ENCODE results near the gene TMEM272. TPM values are rescaled to one million over a fixed set of nuclear protein-coding genes. Genes with fewer than 3 reads are reported as not detected.

The TMEM272 gene
- total and polyA plus RNA-seq, 8 donors, result 0.13 to 0.42 (median 0.25) TPM; not detected in 1

DNA sequence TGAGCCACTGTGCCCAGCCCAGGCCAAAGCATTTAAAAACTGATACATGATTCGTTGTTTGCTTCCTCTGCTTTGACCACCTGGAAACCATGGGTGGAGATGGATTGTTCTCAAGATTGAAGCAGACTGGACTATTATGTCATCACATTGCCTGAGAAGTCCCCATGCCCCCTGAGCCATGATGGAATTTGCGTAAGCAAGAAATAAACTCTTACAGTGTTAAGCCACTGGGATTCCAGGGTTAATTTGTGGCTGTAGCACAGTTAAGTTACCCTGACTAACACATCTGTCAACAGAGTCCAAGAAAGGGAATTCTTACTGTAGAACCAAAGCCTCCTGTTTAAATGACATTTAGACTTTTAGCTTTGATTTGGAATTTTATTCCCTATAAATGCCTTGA, 21.6 kb downstream of the TMEM272 start:
- no peak overlapping the region for H3K4me3 ChIP-seq
- peak overlapping the region in 1 of 2 donors; percentile 88 for H3K27ac ChIP-seq
- H3K4me1 ChIP-seq, result peaks cover 2 to 76% of the 10 kb centered on the region in 2 donors
- ATAC-seq (no peak), DNase-seq (no peak)
- intact Hi-C loops (cut with DNase I), result no loop called here
- no peaks in the 10 kb centered on the region for H3K9me3 ChIP-seq
- H3K36me3 ChIP-seq, result no peaks in the 10 kb centered on the region
- TF ChIP-seq, protein P1, sequence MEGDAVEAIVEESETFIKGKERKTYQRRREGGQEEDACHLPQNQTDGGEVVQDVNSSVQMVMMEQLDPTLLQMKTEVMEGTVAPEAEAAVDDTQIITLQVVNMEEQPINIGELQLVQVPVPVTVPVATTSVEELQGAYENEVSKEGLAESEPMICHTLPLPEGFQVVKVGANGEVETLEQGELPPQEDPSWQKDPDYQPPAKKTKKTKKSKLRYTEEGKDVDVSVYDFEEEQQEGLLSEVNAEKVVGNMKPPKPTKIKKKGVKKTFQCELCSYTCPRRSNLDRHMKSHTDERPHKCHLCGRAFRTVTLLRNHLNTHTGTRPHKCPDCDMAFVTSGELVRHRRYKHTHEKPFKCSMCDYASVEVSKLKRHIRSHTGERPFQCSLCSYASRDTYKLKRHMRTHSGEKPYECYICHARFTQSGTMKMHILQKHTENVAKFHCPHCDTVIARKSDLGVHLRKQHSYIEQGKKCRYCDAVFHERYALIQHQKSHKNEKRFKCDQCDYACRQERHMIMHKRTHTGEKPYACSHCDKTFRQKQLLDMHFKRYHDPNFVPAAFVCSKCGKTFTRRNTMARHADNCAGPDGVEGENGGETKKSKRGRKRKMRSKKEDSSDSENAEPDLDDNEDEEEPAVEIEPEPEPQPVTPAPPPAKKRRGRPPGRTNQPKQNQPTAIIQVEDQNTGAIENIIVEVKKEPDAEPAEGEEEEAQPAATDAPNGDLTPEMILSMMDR (IDR thresholded peaks at IDR 0.05), result no peak
- no peaks in the 10 kb centered on the region for H3K27me3 ChIP-seq

DNA sequence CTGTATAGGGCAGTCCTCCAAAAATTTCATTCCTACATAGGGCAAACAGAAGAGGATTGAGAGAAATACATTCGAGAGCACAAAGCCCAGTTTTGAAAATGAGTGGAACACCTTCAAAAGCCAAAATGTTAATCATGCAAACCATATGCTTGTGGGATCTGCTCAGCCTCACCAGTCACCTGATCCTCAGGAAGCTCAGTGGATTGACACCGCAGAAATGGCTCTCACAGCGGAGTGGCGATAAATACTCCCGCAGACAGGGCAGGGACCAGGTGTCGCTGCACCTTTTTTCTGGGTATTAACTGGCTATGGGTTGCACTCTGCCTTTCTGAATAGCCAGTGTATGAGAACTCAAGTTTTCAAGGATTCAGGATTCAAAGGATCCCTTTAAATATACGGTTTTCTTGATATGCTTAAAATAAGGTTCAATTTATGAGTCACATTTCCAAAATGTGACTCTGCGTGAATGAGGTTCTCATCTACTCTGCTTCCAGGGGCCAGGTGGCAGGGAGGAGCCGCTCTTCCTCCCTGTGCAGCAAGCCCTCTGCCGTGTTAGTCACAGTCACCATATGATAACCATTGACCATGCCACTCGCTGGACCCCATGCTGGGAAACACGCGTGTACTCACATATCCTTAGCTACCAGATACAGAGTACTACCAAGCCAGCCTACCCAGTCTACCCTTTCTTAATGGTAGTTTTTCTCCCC, 22.7 kb downstream of the TMEM272 start:
- DNase-seq (no peak), ATAC-seq (no peak)
- TF ChIP-seq, protein P1 (IDR thresholded peaks at IDR 0.05), result no peak
- no peak overlapping the region for H3K4me3 ChIP-seq
- intact Hi-C loops (cut with DNase I), result no loop called here
- no peaks in the 10 kb centered on the region for H3K36me3 ChIP-seq
- H3K9me3 ChIP-seq, result no peaks in the 10 kb centered on the region
- no peaks in the 10 kb centered on the region for H3K27me3 ChIP-seq
- peak overlapping the region; percentile 7 to 88 for H3K27ac ChIP-seq
- peaks cover 2 to 65% of the 10 kb centered on the region in 2 donors for H3K4me1 ChIP-seq

DNA sequence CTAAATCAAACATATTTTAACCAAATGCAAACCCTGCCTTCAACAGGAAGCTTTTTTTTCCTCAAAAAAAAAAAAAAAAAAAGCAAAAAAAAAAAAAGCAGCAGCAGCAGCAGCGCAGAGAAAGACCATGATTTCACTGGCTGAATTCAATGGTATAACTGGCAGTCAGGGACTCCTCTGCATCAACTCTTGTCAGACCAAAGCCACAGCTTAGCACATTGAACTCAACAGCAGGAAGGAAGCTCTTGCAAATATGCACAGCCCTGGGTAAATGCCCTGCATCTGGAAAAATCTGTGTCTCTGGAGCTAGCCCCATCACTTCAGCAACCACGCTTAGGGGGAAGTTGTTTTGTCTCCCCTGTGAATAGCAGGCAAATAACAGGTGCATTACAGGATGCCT, 23.4 kb downstream of the TMEM272 start:
- intact Hi-C loops (cut with DNase I), result no loop called here
- peak overlapping the region; percentile 7 to 88 for H3K27ac ChIP-seq
- peaks cover 0 to 58% of the 10 kb centered on the region in 2 donors for H3K4me1 ChIP-seq
- H3K27me3 ChIP-seq, result no peaks in the 10 kb centered on the region
- H3K36me3 ChIP-seq, result no peaks in the 10 kb centered on the region
- TF ChIP-seq, protein P1 (IDR thresholded peaks at IDR 0.05), result no peak
- H3K4me3 ChIP-seq, result no peak overlapping the region
- no peaks in the 10 kb centered on the region for H3K9me3 ChIP-seq
- DNase-seq, result no peak
- no peak for ATAC-seq

DNA sequence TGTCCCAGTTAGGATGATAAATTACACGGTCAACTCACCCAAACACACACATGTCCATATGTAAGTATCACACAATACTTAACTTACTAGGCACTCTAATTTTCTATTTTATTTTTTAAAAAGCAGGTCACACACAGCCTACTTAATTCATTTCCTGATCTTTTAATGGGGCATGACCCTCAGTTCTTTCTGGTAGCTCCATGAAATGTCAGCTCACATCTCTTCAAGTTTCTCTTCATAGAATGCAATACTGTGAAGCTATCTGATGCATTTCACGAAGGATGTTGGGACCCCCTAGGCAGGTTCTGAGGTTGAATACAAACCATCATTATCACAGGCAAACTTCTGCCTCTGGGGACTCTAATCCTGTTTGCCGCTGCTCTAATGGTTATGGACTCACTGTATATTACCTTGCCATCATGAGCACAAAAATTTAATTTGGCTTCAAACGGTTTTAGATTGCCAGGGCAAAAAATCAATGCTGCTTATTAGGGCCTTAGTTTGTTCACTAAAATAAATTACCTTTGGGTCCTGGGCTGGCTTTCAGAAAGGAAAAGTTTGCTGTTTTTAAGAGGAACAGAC, 24.9 kb downstream of the TMEM272 start:
- Histone ChIP-seq H3K36me3 (no peaks in the 10 kb centered on the region), H3K4me3 (no peak overlapping the region), H3K9me3 (no peaks in the 10 kb centered on the region), H3K27ac (no peak overlapping the region), H3K27me3 (no peaks in the 10 kb centered on the region), H3K4me1 (peaks cover 0 to 50% of the 10 kb centered on the region in 2 donors)
- no peak for DNase-seq
- intact Hi-C loops (cut with DNase I), result no loop called here
- TF ChIP-seq, protein P1 (IDR thresholded peaks at IDR 0.05), result no peak
- ATAC-seq, result no peak

DNA sequence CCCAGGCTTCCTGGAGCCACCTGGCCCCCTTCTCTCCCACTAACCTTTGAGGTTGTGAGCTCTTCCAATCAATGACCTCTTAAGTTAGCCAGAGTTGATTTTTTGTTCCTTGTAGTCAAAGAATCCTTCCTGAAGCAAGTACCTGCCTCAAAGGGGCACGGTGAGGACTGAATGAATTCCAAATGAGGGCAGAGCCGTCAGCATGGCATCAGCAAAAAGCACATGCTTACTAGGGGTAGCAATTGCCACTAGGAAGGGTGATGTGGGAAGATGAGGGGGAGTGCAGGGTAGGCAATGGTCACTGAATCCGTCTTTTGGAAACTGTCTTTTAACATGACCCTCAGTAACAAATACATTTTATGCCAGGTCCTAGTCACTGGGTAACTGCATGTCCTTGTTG, 25.4 kb downstream of the TMEM272 start:
- peaks cover 5 to 51% of the 10 kb centered on the region in 2 donors for H3K4me1 ChIP-seq
- H3K27ac ChIP-seq, result peak overlapping the region in 1 of 2 donors; percentile 4
- no peaks in the 10 kb centered on the region for H3K9me3 ChIP-seq
- no peaks in the 10 kb centered on the region for H3K36me3 ChIP-seq
- DNase-seq, result no peak
- H3K4me3 ChIP-seq, result no peak overlapping the region
- intact Hi-C loops (cut with DNase I), result loop anchor here in 1 of 2 donors (10.0 kb wide), 1 partner anchor 305 kb away; the partner anchor contains the start of gene NEK5
- TF ChIP-seq, protein P1 (IDR thresholded peaks at IDR 0.05), result no peak
- H3K27me3 ChIP-seq, result no peaks in the 10 kb centered on the region
- no peak for ATAC-seq

Data from left lung (tissue), 10 donors.